NCI-H146 treated with DMSO at 0.1 percent for 48 hours (cell line): ENCODE results near the gene SPR.
"Not testable (repeated sequence)": the region's sequence is repeated elsewhere in the genome, so short reads cannot be mapped to it uniquely, and the experiment has no call there.

Source experiments
- DNase-seq: peaks from one replicate; lab custom pipeline; 2025; ENCODE audit not compliant: unreplicated experiment; lab: John Stamatoyannopoulos, UW

SPR gene

DNA sequence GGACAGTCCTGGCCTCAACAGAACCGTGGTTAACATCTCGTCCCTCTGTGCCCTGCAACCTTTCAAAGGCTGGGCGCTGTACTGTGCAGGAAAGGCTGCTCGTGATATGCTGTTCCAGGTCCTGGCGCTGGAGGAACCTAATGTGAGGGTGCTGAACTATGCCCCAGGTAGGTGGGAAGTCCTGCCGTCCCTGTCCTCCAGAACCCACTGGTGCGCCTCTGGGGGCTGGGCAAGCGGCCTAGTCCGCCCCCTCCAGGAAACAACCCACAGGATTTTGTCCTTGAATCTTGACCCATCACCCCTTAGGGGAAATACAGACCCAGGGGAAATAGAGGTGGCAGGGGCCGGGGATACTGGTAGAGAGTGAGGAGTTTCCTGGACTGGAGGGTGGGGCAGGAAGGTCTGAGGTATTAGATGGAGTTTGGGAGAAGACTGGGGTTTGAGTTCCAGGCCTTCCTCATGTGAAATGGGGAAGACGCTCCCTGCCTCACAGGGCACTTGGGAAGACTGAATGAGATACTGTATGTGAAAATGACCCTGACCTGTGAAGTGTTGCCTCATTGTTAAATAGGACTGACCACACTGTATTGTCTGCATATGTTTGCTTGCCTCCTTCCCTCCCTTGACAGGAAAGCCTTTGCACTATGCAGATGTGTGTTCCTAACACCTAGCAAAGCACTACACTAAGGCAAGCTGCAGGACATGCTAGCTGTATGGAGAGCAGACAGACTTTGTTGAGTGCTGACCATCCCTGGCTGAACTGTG lies 1.4 kb downstream of the SPR start:
- DNase-seq, result no peak

DNA sequence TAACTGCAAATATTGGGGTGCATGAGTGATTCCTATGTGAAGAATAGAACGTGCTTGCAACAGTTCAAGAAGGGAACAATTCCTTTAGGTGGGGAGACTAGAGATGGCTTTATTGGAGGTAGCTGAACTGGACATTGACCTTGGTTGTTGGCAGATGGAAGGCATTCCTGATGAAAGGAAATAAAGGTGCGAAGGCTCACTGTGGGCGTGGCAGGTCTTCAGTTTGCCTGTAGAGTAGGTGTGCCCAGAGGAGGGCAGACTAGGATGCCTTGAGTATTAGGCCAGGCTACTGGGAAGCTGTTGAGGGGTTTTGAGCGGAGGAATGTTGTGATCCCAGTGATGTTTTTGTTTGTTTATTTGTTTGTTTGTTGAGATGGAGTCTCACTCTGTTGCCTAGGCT lies 2.8 kb downstream of the SPR start:
- no peak for DNase-seq

GRCh38 chr2:72891091-72891818 lies 4.0 kb downstream of the SPR start:
- no peak for DNase-seq

GRCh38 chr2:72892506-72893173 lies 5.4 kb downstream of the SPR start:
- DNase-seq, result peak; percentile 9

GRCh38 chr2:72893594-72894319 lies 6.5 kb downstream of the SPR start:
- peak; percentile 17 for DNase-seq

DNA sequence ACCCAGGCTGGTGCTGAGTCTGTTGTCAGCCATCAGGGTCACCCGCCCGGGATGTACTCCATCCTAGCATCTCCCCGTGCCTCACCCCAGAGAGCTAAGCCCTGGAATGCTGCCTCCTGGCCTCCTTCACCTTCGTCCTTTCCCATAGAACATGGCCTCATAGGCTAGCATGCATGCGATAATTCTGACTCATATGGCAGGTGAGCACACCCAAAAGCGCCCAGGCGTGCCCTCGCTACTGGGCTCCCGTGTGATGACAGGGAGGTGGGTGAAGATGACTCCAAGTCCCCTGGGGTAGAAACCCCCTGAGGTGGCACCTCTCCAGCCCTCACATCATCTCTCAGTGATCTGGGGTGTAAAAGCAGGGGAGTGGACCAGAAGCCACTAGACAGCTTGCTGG lies 7.3 kb downstream of the SPR start:
- no peak for DNase-seq

DNA sequence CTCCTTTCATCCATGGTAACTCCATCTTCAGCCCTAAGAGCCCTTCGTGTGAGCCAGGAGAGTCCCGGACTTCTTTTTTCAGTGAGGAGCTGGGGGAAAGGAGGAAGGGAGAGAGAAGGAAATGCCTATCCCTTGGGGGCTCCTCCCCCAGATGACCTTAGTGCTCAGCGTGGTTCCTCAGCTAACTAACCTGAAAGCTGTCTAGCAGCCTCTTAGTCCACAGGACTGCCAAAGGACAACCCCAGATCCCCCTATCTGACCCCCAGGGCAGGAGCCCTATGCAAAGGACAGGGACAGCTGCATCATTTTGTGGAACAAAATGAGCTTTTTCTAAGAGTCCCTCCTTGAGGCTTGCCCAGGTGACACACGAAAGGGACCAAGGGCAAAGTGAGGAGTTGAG lies 7.9 kb downstream of the SPR start:
- DNase-seq, result no peak

DNA sequence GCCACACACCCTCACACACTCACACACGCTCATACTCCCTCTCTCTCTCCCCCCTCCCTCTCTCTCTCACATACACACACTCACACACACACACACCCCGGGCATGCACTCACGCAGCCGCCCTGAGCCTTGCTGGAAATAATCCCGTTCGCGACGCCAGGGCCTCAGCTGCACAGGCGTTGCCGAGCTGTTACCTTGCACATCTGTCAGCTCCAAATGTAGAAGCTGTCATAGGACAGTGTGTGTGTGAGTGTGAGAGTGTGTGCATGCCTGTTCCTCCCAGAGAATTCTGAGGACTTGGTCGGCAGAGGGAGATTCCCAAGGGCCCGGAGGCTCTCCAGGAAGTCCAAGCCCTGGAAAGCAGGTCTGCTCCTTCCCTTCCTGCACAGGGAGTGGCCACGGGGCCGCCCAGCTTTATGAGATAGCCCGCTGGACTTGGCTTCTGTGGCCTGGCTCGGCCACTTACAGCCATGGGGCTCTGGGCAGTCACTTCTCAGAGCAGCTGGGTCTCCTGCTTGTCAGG lies 8.6 kb downstream of the SPR start:
- DNase-seq, result no peak

GRCh38 chr2:72896446-72896845 lies 9.2 kb downstream of the SPR start:
- DNase-seq, result no peak

- DNase-seq, result no peak
Observed at GRCh38 chr2:72897785-72898584, 10.8 kb downstream of the SPR start.

DNA sequence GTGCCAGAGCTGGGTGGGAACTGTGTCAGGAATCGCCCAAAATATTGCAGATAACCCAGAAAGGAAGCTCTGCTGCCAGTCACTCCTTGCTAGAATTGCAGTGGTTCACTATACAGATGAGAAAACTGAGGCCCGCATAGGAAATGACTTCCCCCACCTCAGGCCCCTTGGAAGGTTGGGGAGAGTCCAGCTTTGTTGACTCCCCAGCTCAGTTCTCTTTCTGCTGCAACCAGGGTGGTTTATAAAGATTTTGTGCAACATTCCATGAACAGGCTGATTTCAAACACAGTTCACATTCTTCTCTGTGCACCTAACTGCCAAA lies 11.3 kb downstream of the SPR start:
- no peak for DNase-seq

DNA sequence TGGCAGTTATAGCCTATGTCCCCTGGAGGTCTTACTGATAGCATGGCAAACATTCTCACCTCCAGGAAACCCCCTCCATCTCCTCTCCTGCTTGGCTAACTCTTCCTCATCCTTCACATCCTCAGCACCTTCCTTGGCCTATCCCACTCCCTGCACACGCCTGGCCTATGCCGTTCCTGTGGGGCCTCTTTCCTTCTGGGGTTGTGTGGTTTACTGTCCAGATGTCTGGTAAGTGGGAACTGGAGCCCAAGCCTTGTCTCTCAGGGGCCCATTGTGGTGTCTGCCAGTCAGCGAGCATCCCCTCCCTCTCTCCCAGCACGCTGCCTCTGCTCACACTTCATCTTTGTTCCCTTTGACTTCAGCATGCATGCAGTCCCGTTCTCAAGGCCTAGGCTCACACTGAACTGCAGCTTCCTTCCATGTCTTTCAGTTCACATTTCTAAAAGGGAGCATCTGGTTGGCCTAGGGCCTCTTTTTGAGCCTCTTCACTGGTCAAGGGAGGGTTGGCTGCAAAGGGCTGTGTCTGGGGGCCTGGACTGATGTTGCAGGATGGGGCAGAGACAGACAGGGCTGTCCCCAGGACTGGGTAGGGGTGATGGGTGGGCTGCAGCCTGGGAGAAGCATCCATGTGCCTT lies 13.1 kb downstream of the SPR start:
- DNase-seq, result no peak

- DNase-seq, result no peak
Observed at GRCh38 chr2:72901426-72901825, 14.2 kb downstream of the SPR start.

DNA sequence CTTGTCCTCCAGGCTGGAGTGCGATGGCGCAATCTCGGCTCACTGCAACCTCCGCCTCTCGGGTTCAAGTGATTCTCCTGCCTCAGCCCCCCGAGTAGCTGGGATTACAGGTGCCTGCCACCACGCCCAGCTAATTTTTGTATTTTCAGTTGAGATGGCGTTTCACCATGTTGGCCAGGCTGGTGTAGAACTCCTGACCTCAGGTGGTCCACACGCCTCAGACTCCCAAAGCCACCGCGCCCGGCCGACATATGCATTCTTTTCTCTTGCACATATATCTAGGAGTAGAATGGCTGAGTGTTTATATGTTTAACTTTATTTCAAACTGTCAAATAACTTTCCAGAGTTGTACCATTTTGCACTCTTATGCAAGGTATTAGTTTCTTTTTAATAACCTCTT lies 20.2 kb downstream of the SPR start:
- DNase-seq, result not testable (repeated sequence)

GRCh38 chr2:72908741-72909140 lies 21.5 kb downstream of the SPR start:
- no peak for DNase-seq

DNA sequence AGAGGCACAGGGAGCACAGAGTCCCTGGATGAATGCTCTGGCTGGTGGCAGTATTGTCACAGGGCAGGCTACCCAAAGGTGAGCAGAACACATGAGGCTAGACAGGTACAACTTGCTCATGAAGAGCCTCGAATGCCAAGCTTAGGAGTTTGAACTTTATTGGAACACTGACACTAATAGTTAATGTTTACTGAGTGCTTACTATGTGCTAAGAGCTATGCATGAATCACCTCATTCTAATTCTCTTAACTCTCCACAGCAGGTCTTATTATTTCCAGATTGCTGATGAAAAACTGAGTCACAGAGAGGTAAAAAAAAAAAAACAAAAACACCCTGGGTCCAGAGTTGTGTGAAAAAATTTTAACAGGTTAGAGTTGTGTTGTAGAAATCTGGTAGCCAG lies 24.0 kb downstream of the SPR start:
- no peak for DNase-seq

DNA sequence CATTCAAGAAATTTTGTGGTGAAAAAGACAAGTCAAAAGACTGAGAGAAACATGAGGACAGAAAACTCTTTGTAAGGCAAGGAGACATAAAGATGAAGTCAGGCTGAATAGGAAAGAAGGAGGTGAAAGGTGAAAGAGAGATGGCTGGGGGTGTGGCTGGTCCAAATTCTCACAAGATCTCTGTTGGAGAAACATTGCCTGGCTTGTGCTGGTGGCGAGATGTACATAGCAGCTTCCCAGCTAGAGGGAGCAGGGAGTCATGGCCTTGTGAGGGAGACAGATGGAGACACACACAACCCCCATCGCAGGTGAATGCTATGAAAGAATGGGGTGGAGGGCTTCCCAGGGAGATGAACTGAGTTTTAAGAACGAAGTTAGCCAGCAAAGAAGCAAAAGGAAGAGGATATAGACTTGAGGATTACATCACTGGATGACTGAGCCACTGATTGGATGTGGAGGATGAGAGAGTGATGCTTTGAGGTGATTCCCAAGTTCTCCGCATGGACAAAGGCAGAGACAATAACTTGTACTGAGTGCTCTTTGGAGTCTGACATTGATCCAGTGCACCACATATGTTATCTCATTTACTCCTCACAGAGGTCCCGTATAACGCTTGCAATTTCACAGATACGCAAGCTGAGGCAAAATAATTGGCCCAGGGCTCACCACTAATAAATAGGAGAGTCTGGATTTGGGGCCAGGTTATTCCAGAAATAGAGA lies 26.4 kb downstream of the SPR start:
- DNase-seq, result peak; percentile 9

GRCh38 chr2:72914206-72914559 lies 27.0 kb downstream of the SPR start:
- no peak for DNase-seq

DNA sequence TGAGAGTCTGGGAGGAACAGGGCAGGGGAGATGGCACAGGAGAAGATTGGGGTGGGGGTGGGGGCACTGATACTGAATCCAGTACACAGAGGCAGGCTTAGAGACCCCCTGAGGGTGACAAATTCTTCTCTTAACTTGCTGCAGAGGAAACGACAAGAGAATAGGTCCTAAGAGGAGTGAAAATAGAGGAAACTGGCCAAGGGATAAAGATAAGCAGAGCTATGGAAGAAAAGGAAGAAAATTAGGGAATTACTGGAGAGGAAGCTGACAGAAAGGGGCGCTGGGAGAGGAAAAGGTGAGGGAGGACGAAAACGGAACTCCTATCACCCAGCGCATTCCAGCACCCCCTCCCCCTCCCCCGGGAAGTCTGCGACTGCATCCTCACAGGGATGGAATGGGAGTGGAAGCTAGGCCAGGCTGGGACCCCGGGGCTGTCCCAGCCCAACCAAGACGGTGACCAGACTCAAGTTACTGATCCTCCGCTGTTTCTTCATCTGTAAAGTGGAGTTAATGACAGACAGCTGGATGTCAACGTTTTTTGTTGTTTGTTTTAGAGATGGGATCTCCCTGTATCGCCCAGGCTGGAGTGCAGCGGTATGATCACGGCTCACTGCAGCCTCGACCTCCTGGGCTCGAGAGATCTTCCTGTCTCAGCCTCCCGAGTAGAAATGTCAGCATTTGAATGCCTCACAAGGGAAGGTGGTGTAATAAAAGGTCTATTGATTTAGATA lies 27.5 kb downstream of the SPR start:
- no peak for DNase-seq
